ENCODE results near the gene REV1. TPM values are rescaled to one million over a fixed set of nuclear protein-coding genes. Genes with fewer than 3 reads are reported as not detected.

REV1 gene
- total RNA-seq, 2 donors from 2014 or later: 29.7 to 37.4 TPM

DNA sequence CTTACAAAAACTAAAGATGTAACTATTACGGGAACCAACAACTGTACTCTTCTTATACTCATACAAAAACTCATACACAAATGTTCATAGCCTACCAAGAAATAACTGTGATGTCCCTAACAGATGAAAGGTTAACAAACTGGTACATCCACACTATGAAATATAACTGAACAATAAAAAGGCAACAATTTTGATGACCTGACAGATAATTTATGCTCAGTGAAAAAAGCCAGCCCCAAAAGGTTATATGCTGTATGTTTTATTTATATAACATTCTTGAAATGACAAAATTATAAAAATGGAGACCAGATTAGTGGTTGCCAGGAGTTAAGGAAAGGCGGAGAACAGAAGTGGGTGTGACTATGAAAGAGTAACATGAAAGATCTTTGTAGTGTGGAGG lies 31.3 kb downstream of the REV1 start:
- Histone ChIP-seq H3K4me1 (no peaks in the 10 kb centered on the region), H3K27me3 (no peaks in the 10 kb centered on the region), H3K27ac (no peak overlapping the region), H3K36me3 (no peaks in the 10 kb centered on the region), H3K9me3 (no peaks in the 10 kb centered on the region), H3K4me3 (no peak overlapping the region), H3K9ac (ENCODE audit: low read depth in 2 of 2, low read length in 2 of 2) (no peak overlapping the region)
- intact Hi-C loops (cut with DNase I): no loop called here
- TF ChIP-seq, protein P1, sequence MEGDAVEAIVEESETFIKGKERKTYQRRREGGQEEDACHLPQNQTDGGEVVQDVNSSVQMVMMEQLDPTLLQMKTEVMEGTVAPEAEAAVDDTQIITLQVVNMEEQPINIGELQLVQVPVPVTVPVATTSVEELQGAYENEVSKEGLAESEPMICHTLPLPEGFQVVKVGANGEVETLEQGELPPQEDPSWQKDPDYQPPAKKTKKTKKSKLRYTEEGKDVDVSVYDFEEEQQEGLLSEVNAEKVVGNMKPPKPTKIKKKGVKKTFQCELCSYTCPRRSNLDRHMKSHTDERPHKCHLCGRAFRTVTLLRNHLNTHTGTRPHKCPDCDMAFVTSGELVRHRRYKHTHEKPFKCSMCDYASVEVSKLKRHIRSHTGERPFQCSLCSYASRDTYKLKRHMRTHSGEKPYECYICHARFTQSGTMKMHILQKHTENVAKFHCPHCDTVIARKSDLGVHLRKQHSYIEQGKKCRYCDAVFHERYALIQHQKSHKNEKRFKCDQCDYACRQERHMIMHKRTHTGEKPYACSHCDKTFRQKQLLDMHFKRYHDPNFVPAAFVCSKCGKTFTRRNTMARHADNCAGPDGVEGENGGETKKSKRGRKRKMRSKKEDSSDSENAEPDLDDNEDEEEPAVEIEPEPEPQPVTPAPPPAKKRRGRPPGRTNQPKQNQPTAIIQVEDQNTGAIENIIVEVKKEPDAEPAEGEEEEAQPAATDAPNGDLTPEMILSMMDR (IDR thresholded peaks at IDR 0.05): no peak
- DNase-seq: no peak

DNA sequence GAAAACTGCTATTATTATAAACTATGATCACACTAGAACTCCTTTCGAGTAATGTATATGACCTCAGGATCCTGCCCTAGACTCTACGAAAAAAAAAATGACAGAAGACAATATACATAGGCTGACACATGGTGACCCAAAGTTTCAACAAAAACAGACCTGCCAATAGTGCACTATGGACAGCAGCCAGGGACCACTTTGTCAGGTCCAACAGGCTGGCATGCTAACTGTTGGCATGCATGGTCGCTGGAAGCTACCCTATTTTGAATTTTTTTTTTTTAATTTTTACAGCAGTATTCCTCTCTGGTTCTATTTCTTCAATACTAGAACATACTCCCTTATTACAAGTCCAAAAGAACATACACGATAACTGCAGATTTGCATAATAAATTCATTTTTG lies 38.1 kb downstream of the REV1 start:
- TF ChIP-seq, protein P1 (IDR thresholded peaks at IDR 0.05): no peak
- H3K4me1 ChIP-seq: no peaks in the 10 kb centered on the region
- H3K27me3 ChIP-seq: no peaks in the 10 kb centered on the region
- H3K9me3 ChIP-seq: no peaks in the 10 kb centered on the region
- DNase-seq: no peak
- H3K9ac ChIP-seq (ENCODE audit: low read depth in 2 of 2, low read length in 2 of 2): no peak overlapping the region
- no peak overlapping the region for H3K4me3 ChIP-seq
- peaks cover 5% of the 10 kb centered on the region for H3K36me3 ChIP-seq
- H3K27ac ChIP-seq: no peak overlapping the region
- intact Hi-C loops (cut with DNase I): no loop called here

DNA sequence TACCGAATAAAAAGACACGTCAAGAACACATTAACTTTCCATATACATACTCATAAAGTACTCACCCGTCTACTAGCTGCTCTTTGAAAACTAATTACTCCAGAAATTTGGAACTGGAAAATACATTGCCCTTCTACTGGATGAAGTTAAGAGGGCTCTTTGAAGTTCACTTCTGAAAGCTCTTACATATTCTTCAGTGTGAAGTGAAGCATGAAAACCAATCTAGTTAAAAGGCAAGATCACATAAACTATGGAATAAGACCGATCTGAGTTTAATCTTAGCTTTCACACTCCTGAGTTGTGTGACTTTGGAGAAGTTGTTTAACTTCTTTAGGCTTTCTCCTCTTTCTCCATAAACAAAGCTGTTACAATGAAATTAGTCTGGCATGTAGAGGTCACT lies 38.5 kb downstream of the REV1 start:
- H3K9me3 ChIP-seq: no peaks in the 10 kb centered on the region
- no peak overlapping the region for H3K27ac ChIP-seq
- H3K4me1 ChIP-seq: no peaks in the 10 kb centered on the region
- TF ChIP-seq, protein P1 (IDR thresholded peaks at IDR 0.05): no peak
- no peak overlapping the region for H3K4me3 ChIP-seq
- no peak overlapping the region for H3K9ac ChIP-seq (ENCODE audit: low read depth in 2 of 2, low read length in 2 of 2)
- no peak for DNase-seq
- intact Hi-C loops (cut with DNase I): no loop called here
- H3K36me3 ChIP-seq: peaks cover 5% of the 10 kb centered on the region
- no peaks in the 10 kb centered on the region for H3K27me3 ChIP-seq

DNA sequence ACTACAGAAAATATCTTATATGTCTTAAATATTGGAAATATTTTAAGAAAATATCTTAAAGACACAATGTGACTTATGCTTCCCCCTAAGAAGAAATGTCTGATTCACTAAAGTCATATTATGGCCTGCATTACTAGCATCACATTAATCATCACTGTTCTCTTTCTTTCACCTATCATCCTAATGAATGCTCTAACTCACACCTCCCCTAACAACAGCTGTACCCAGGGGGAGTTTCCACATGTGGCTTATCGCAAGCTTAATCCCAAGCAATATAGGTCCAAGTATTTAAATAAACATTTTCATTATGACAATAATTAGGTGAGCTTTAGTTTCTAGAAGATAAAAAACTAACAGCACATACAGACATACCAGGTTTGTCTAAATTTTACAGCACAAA lies 39.6 kb downstream of the REV1 start:
- intact Hi-C loops (cut with DNase I): no loop called here
- TF ChIP-seq, protein P1 (IDR thresholded peaks at IDR 0.05): no peak
- H3K4me1 ChIP-seq: no peaks in the 10 kb centered on the region

DNA sequence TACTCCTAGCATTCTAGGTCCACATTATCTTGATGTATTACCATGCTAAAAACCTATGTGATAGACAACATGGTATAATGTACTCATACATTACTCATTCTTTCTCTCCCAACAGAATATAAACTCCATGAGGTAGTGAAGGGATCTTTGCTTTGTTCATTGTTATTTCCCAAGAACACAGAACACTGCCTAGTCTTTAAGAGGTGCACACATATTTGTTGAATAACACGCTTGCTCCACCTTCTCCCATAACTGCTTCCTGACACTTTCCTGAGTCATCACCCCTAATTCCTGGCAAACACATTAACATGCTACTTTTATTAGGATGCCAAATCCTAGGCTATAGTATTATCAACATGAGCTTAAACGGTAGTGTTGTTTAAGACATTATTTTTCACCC lies 41.3 kb downstream of the REV1 start:
- intact Hi-C loops (cut with DNase I): no loop called here
- H3K4me1 ChIP-seq: no peaks in the 10 kb centered on the region
- H3K4me3 ChIP-seq: no peak overlapping the region
- H3K36me3 ChIP-seq: peaks cover 5% of the 10 kb centered on the region
- no peaks in the 10 kb centered on the region for H3K27me3 ChIP-seq
- TF ChIP-seq, protein P1 (IDR thresholded peaks at IDR 0.05): no peak
- DNase-seq: no peak
- H3K9me3 ChIP-seq: no peaks in the 10 kb centered on the region
- H3K9ac ChIP-seq (ENCODE audit: low read depth in 2 of 2, low read length in 2 of 2): no peak overlapping the region
- no peak overlapping the region for H3K27ac ChIP-seq

More for the DNA sequence above, 39.6 kb downstream of the REV1 start:
- no peak for DNase-seq
- Histone ChIP-seq H3K4me3 (no peak overlapping the region), H3K36me3 (peaks cover 5% of the 10 kb centered on the region), H3K9ac (ENCODE audit: low read depth in 2 of 2, low read length in 2 of 2) (no peak overlapping the region), H3K9me3 (no peaks in the 10 kb centered on the region), H3K27me3 (no peaks in the 10 kb centered on the region), H3K27ac (no peak overlapping the region)

DNA sequence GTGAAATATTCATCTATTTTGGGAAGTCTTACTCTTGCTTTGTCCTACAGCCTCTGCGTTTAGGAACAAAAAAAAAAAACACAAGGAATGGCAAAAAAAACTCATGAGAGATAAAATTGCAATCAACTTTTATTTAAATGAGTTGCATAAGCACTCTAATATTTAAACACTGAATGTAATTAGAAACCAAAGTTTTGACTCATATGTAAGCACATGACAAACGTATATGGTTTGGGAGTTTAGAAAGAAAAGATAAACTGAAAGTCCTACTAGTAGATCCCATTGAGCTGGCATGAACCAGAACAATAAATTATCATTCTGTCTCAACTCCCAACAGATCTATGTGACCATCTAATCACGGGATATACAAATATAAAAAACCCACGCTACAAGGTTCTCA lies 44.8 kb downstream of the REV1 start:
- Histone ChIP-seq H3K27ac (no peak overlapping the region), H3K9me3 (no peaks in the 10 kb centered on the region), H3K36me3 (peaks cover 5% of the 10 kb centered on the region), H3K4me3 (no peak overlapping the region), H3K9ac (ENCODE audit: low read depth in 2 of 2, low read length in 2 of 2) (no peak overlapping the region), H3K27me3 (no peaks in the 10 kb centered on the region), H3K4me1 (no peaks in the 10 kb centered on the region)
- intact Hi-C loops (cut with DNase I): no loop called here
- DNase-seq: no peak
- TF ChIP-seq, protein P1 (IDR thresholded peaks at IDR 0.05): no peak
